WTC11 (cell line): ENCODE results near the gene GAL3ST3. TPM values are rescaled to one million over a fixed set of nuclear protein-coding genes. Genes with fewer than 3 reads are reported as not detected.

ENCODE experiments used
- ATAC-seq: fragments of 200-7000 bp; cut with Tn5 transposase; 2 replicates; pipeline ENCODE4 v1.10.0; 2021; ENCODE audit warnings: mild to moderate bottlenecking, moderate library complexity
- CTCF ChIA-PET: fragments of 300-600 bp; sonication (Branson Sonifier 250); formaldehyde crosslinking; loops from one replicate; lab custom pipeline; 2021; ENCODE audit warnings: antibody characterized with exemption; lab: Charles Lee
- POLR2A ChIA-PET: fragments of 350-600 bp; sonication (Branson Sonifier 250); formaldehyde crosslinking; loops from one replicate; lab custom pipeline; 2021; ENCODE audit warnings: antibody characterized with exemption; lab: Charles Lee
- DNase-seq: peaks from one replicate; pipeline ENCODE4 v3.0.0; 2021; ENCODE audit warnings: low spot score
- H3K27ac Mint-ChIP-seq: 2 replicates; pipeline ENCODE4 v1.8.0; 2021; ENCODE audit warnings: mixed read lengths
- H3K27me3 Mint-ChIP-seq: 2 replicates; pipeline ENCODE4 v1.8.0; 2021; ENCODE audit warnings: low read depth, mild to moderate bottlenecking, moderate library complexity, mixed read lengths
- H3K36me3 Mint-ChIP-seq: 2 replicates; pipeline ENCODE4 v1.8.0; 2021; ENCODE audit warnings: mixed read lengths
- H3K4me1 Mint-ChIP-seq: 2 replicates; pipeline ENCODE4 v1.8.0; 2022; ENCODE audit warnings: mixed read lengths
- H3K4me3 Mint-ChIP-seq: 2 replicates; pipeline ENCODE4 v1.8.0; 2021; ENCODE audit warnings: mild to moderate bottlenecking, moderate library complexity, mixed read lengths
- H3K9me3 Mint-ChIP-seq: 2 replicates; pipeline ENCODE4 v1.8.0; 2021; ENCODE audit warnings: mixed read lengths
- ATF2 ChIP-seq: sonication (generic); formaldehyde crosslinking; IDR thresholded peaks from 2 replicates; pipeline ENCODE4 v1.8.1; 2022; ENCODE audit warnings: low read depth, missing genetic modification reagents, borderline replicate concordance
- CTCF ChIP-seq: fragments of 200-600 bp; IDR thresholded peaks from 2 replicates; pipeline ENCODE4 v1.8.0; 2022; ENCODE audit warnings: antibody characterized with exemption
- ETV6 ChIP-seq: sonication (generic); formaldehyde crosslinking; IDR thresholded peaks from 2 replicates; pipeline ENCODE4 v1.8.1; 2022; ENCODE audit warnings: mild to moderate bottlenecking, missing genetic modification reagents
- FOXJ3 ChIP-seq: sonication (generic); formaldehyde crosslinking; IDR thresholded peaks from 2 replicates; pipeline ENCODE4 v1.9.0; 2021; ENCODE audit warnings: missing genetic modification reagents, mild to moderate bottlenecking, borderline replicate concordance
- FOXP4 ChIP-seq: sonication (generic); formaldehyde crosslinking; IDR thresholded peaks from 2 replicates; pipeline ENCODE4 v1.8.0; 2022; ENCODE audit warnings: mild to moderate bottlenecking, missing genetic modification reagents
- GRHL2 ChIP-seq: fragments of 250-450 bp; sonication (Bioruptor Pico); IDR thresholded peaks from 2 replicates; pipeline ENCODE4 v1.8.0; 2022; ENCODE audit warnings: mild to moderate bottlenecking, moderate library complexity; ENCODE audit not compliant: insufficient replicate concordance, severe bottlenecking
- IRF2 ChIP-seq: sonication (generic); formaldehyde crosslinking; IDR thresholded peaks from 2 replicates; pipeline ENCODE4 v1.8.0; 2022; ENCODE audit warnings: low read depth, missing genetic modification reagents, borderline replicate concordance
- JAZF1 ChIP-seq: fragments of 250-450 bp; sonication (Bioruptor Pico); IDR thresholded peaks from 2 replicates; pipeline ENCODE4 v1.9.0; 2021; ENCODE audit warnings: moderate library complexity, mild to moderate bottlenecking, inconsistent platforms
- MAX ChIP-seq: sonication (generic); formaldehyde crosslinking; IDR thresholded peaks from 2 replicates; pipeline ENCODE4 v1.8.0; 2022; ENCODE audit warnings: mild to moderate bottlenecking, missing genetic modification reagents
- NFE2L1 ChIP-seq: sonication (generic); formaldehyde crosslinking; IDR thresholded peaks from 2 replicates; pipeline ENCODE4 v1.8.1; 2023; ENCODE audit warnings: missing genetic modification reagents
- NR3C1 ChIP-seq: sonication (generic); formaldehyde crosslinking; conservative IDR thresholded peaks from 2 replicates; pipeline ENCODE4 v1.8.1; 2023; ENCODE audit warnings: low read depth, mild to moderate bottlenecking, missing genetic modification reagents
- SMAD4 ChIP-seq: sonication (generic); formaldehyde crosslinking; IDR thresholded peaks from 2 replicates; pipeline ENCODE4 v1.8.0; 2022; ENCODE audit warnings: mild to moderate bottlenecking, missing genetic modification reagents
- TP53 ChIP-seq: sonication (generic); formaldehyde crosslinking; IDR thresholded peaks from 2 replicates; pipeline ENCODE4 v1.8.1; 2023; ENCODE audit warnings: mild to moderate bottlenecking, missing genetic modification reagents
- USF1 ChIP-seq: sonication (generic); formaldehyde crosslinking; IDR thresholded peaks from 2 replicates; pipeline ENCODE4 v1.8.0; 2022; ENCODE audit warnings: mild to moderate bottlenecking, missing genetic modification reagents
- ZNF423 ChIP-seq: fragments of 250-450 bp; sonication (Bioruptor Pico); IDR thresholded peaks from 2 replicates; pipeline ENCODE4 v2.1.2; 2022; ENCODE audit warnings: mild to moderate bottlenecking, moderate library complexity
- total RNA-seq: library from RNA; stranded (reverse); gene quantifications from 3 replicates; pipeline ENCODE4 v1.2.3, GENCODE V29; 2021
- TF ChIP-seq, protein P1 (sequence below): fragments of 250-450 bp; sonication (Bioruptor Pico); IDR thresholded peaks from 2 replicates; pipeline ENCODE4 v1.9.0; 2021; ENCODE audit warnings: mild to moderate bottlenecking
- TF ChIP-seq, protein P2 (sequence below): fragments of 250-450 bp; sonication (Bioruptor Pico); IDR thresholded peaks from 2 replicates; pipeline ENCODE4 v1.9.0; 2021; ENCODE audit warnings: mild to moderate bottlenecking, borderline replicate concordance
- TF ChIP-seq, protein P3 (sequence below): sonication (generic); formaldehyde crosslinking; IDR thresholded peaks from 2 replicates; pipeline ENCODE4 v1.8.1; 2023; ENCODE audit warnings: mild to moderate bottlenecking, moderate library complexity, missing genetic modification reagents

The GAL3ST3 gene
- total RNA-seq, 1 experiment from 2014 or later, result 21.3 TPM

DNA sequence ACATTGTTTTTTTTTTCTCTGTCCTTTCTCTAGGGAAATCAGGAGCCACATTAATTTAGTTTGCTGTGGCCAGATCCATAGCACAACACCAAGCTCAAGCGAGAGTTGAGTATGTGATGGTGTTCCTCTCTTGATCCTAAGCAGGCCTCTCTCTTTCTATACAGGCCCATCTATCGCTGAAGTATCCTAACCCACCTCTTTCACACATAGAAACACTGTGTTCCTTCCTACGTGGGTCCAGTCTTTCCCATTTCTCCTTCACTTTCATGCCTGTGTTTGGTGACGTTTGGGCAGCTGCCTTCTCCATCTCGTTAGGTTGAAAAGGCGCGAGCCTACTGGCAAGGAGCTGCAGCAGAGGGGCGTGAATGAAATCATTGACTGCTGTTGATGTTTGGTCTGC lies 23.6 kb upstream of the GAL3ST3 start:
- TF ChIP-seq NR3C1 (no peak), SMAD4 (no peak)
- no peak for DNase-seq
- H3K9me3 Mint-ChIP-seq, result no peaks in the 10 kb centered on the region

GRCh38 chr11:66072081-66072480 lies 23.1 kb upstream of the GAL3ST3 start:
- H3K4me3 Mint-ChIP-seq, result peak overlapping the region; percentile 88
- TF ChIP-seq ATF2 (CRISPR knock-in tag) (no peak), FOXP4 (CRISPR knock-in tag) (no peak), GRHL2 (CRISPR knock-in tag) (no peak), NFE2L1 (CRISPR knock-in tag) (no peak), MAX (no peak), JAZF1 (CRISPR knock-in tag) (no peak), ETV6 (CRISPR knock-in tag) (no peak), IRF2 (no peak), ZNF423 (CRISPR knock-in tag) (no peak), USF1 (CRISPR knock-in tag) (no peak), FOXJ3 (no peak), CTCF (no peak), TP53 (no peak)
- TF ChIP-seq, protein P1, sequence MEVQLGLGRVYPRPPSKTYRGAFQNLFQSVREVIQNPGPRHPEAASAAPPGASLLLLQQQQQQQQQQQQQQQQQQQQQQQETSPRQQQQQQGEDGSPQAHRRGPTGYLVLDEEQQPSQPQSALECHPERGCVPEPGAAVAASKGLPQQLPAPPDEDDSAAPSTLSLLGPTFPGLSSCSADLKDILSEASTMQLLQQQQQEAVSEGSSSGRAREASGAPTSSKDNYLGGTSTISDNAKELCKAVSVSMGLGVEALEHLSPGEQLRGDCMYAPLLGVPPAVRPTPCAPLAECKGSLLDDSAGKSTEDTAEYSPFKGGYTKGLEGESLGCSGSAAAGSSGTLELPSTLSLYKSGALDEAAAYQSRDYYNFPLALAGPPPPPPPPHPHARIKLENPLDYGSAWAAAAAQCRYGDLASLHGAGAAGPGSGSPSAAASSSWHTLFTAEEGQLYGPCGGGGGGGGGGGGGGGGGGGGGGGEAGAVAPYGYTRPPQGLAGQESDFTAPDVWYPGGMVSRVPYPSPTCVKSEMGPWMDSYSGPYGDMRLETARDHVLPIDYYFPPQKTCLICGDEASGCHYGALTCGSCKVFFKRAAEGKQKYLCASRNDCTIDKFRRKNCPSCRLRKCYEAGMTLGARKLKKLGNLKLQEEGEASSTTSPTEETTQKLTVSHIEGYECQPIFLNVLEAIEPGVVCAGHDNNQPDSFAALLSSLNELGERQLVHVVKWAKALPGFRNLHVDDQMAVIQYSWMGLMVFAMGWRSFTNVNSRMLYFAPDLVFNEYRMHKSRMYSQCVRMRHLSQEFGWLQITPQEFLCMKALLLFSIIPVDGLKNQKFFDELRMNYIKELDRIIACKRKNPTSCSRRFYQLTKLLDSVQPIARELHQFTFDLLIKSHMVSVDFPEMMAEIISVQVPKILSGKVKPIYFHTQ (CRISPR knock-in tag), result no peak
- TF ChIP-seq, protein P2, sequence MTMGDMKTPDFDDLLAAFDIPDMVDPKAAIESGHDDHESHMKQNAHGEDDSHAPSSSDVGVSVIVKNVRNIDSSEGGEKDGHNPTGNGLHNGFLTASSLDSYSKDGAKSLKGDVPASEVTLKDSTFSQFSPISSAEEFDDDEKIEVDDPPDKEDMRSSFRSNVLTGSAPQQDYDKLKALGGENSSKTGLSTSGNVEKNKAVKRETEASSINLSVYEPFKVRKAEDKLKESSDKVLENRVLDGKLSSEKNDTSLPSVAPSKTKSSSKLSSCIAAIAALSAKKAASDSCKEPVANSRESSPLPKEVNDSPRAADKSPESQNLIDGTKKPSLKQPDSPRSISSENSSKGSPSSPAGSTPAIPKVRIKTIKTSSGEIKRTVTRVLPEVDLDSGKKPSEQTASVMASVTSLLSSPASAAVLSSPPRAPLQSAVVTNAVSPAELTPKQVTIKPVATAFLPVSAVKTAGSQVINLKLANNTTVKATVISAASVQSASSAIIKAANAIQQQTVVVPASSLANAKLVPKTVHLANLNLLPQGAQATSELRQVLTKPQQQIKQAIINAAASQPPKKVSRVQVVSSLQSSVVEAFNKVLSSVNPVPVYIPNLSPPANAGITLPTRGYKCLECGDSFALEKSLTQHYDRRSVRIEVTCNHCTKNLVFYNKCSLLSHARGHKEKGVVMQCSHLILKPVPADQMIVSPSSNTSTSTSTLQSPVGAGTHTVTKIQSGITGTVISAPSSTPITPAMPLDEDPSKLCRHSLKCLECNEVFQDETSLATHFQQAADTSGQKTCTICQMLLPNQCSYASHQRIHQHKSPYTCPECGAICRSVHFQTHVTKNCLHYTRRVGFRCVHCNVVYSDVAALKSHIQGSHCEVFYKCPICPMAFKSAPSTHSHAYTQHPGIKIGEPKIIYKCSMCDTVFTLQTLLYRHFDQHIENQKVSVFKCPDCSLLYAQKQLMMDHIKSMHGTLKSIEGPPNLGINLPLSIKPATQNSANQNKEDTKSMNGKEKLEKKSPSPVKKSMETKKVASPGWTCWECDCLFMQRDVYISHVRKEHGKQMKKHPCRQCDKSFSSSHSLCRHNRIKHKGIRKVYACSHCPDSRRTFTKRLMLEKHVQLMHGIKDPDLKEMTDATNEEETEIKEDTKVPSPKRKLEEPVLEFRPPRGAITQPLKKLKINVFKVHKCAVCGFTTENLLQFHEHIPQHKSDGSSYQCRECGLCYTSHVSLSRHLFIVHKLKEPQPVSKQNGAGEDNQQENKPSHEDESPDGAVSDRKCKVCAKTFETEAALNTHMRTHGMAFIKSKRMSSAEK (CRISPR knock-in tag), result no peak
- TF ChIP-seq, protein P3, sequence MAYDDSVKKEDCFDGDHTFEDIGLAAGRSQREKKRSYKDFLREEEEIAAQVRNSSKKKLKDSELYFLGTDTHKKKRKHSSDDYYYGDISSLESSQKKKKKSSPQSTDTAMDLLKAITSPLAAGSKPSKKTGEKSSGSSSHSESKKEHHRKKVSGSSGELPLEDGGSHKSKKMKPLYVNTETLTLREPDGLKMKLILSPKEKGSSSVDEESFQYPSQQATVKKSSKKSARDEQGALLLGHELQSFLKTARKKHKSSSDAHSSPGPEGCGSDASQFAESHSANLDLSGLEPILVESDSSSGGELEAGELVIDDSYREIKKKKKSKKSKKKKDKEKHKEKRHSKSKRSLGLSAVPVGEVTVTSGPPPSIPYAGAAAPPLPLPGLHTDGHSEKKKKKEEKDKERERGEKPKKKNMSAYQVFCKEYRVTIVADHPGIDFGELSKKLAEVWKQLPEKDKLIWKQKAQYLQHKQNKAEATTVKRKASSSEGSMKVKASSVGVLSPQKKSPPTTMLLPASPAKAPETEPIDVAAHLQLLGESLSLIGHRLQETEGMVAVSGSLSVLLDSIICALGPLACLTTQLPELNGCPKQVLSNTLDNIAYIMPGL (CRISPR knock-in tag), result no peak
- no peaks in the 10 kb centered on the region for H3K9me3 Mint-ChIP-seq
- ChIA-PET CTCF (interaction anchor here (1.4 to 2.1 kb wide), 2 partner anchors 27 to 212 kb away, joined by 4 to 10 read pairs; partner anchors contain the start of gene MUS81), POLR2A (no interaction called here)
- ATAC-seq (no peak), DNase-seq (no peak)
- H3K27me3 Mint-ChIP-seq, result no peaks in the 10 kb centered on the region
- peaks cover 28% of the 10 kb centered on the region for H3K36me3 Mint-ChIP-seq
- H3K4me1 Mint-ChIP-seq, result peaks cover 26% of the 10 kb centered on the region
- no peak overlapping the region for H3K27ac Mint-ChIP-seq

More for the DNA sequence above, 23.6 kb upstream of the GAL3ST3 start:
- ChIA-PET POLR2A (no interaction called here), CTCF (interaction anchor here (0.5 to 1.8 kb wide), 2 partner anchors 27 to 696 kb away, joined by 3 to 5 read pairs; no protein-coding TSS in a partner anchor)
- no peak for ATAC-seq
- no peak overlapping the region for H3K27ac Mint-ChIP-seq
- no peaks in the 10 kb centered on the region for H3K27me3 Mint-ChIP-seq
- no peak overlapping the region for H3K4me3 Mint-ChIP-seq
- H3K4me1 Mint-ChIP-seq, result peaks cover 26% of the 10 kb centered on the region
- H3K36me3 Mint-ChIP-seq, result peaks cover 24% of the 10 kb centered on the region
